Activated naive CD8-positive, alpha-beta T cell (primary cell): Measurements from ENCODE around the gene PAEP.

ENCODE experiments used
- H3K27ac Mint-ChIP-seq: one replicate; pipeline ENCODE4 v1.8.0; 2021; ENCODE audit warnings: mixed read lengths
- H3K27me3 Mint-ChIP-seq: one replicate; pipeline ENCODE4 v1.8.0; 2021; ENCODE audit warnings: mixed read lengths
- H3K36me3 Mint-ChIP-seq: one replicate; pipeline ENCODE4 v1.8.0; 2021; ENCODE audit warnings: mixed read lengths
- H3K4me1 Mint-ChIP-seq: one replicate; pipeline ENCODE4 v1.8.0; 2021; ENCODE audit warnings: low read depth, mixed read lengths
- H3K4me3 Mint-ChIP-seq: one replicate; pipeline ENCODE4 v1.8.0; 2021; ENCODE audit warnings: mild to moderate bottlenecking, mixed read lengths
- H3K9me3 Mint-ChIP-seq: one replicate; pipeline ENCODE4 v1.8.0; 2021; ENCODE audit warnings: low read depth, mixed read lengths

The PAEP gene

DNA sequence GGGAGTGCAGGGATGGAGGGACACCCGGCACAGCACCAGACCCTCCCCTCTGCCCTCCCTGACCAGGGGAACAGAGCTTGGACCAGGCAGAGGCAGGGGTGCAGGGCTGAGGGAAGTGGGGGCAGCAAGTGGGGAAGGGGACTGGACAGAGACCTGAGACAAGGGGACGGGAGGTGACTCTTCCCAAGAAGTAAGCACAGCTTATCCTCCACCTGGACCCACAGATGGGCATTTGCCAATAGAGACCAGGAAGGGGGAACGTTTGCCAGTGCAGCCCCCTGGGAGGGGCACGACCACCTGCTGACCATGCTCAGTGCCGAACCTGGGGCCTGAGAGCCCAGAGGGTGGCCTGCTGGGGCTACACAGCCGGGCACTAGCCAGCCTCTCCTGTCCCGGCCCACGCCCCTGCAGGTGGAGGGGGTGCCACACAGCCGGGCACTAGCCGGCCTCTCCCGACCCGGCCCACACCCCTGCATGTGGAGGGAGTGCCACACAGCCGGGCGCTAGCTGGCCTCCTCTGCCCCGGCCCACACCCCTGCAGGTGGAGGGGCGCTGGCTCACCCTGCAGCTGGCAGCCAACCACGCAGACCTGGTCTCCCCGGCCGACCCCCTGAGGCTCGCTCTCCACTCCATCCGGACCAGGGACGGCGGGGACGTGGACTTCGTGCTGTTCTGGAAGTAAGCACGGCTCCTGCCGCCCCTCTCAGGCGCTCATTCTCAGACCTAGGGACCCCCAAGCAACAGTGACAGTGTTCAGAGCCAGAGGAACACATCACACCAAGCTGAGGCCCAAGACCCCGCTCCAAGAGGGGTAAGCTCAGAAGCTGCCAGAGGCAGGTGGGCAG lies 53.5 kb downstream of the PAEP start:
- no peak overlapping the region for H3K4me3 Mint-ChIP-seq
- no peak overlapping the region for H3K27ac Mint-ChIP-seq
- no peaks in the 10 kb centered on the region for H3K36me3 Mint-ChIP-seq
- H3K27me3 Mint-ChIP-seq: no peaks in the 10 kb centered on the region
- H3K9me3 Mint-ChIP-seq: no peaks in the 10 kb centered on the region
- no peaks in the 10 kb centered on the region for H3K4me1 Mint-ChIP-seq

DNA sequence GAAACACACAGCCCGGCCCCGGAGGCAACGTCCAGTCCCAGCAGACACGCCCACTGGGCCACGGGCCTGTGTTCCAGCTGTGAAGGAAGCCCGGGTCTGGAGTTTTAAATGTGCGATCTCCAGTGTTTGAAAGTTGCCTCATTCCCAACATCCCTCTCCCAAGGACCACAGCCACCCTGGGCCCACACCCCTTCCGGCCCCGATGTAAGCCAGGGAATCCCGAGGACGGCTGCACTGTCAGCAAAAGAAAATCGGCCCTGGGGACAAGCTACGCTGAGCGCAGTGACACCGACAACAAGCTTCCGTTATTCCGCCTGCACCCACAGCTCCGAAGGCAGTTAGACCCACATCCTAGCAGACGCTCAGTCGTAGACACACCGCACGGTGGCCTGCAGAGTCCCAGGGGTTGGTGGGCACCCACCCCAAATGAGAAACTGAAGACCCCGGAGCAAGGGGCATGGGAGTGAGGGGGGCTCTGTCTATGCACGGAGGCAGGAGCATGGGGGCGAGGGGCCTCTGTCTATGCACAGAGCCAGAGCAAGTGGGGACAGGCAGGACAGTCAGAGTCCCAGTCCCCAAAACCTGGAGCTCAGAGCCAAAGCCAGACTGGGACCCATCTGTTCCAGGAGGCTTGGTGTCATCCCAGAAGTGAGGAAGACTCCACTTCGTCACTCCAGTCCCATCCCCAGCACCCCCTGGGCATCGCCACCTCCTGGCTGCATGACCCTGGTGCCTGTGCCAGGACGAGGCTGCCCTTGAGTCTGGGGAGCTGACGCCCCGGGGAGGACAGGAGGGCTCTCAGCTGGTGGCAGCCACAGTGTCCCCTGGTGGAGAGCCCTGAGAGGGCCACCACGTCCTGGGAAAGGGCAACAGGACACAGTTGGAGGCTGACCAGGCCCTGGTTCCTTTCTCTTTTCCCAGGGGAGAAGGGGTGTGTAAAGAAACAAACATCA lies 54.4 kb downstream of the PAEP start:
- Mint-ChIP-seq H3K9me3 (no peaks in the 10 kb centered on the region), H3K4me3 (no peak overlapping the region), H3K27me3 (no peaks in the 10 kb centered on the region), H3K4me1 (no peaks in the 10 kb centered on the region), H3K27ac (no peak overlapping the region), H3K36me3 (no peaks in the 10 kb centered on the region)
